ENCODE measurements around the gene MEI1.
A peak's percentile ranks its signal among the peaks of the same experiment; 100 is the strongest.

DNA sequence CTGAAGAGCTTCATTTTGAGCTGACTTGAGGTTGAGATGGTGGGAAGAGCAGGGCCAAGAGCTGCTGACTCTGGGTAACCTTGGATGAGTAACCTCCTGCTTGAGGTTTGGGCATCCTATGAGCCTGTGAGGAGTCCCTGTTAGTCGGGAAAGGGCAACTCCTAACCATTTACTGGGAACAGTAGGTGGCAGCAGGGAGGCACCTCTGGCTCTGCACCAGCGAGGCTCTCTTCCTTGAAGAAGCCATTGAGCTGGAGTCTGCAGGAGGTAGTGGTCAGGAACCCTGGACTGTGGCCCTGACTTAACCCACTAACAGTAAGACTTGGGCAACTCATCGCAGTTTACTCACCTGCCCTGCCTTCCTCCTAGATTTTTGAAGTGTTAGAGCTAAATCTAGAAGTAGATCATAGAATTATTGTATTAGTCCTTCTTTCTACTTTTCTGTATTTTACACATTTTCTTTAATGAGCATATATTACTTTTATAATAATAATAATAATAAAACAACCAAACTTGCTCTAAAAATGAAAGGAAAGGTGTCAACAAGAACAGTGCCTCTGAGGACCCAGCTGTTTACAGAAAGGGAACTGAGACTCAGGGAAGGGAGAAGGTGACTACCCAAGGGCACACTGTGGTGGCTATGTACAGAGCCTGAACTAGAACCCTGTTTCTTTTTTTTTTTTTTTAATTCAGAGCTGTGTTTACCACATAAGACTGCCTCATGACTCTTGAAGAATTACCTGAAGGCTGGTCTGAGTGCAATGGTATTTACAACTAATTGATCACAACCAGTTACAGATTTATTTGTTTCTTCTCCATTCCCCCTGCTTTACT is 47.5 kb downstream of the MEI1 start:
- TF ChIP-seq, protein P1, sequence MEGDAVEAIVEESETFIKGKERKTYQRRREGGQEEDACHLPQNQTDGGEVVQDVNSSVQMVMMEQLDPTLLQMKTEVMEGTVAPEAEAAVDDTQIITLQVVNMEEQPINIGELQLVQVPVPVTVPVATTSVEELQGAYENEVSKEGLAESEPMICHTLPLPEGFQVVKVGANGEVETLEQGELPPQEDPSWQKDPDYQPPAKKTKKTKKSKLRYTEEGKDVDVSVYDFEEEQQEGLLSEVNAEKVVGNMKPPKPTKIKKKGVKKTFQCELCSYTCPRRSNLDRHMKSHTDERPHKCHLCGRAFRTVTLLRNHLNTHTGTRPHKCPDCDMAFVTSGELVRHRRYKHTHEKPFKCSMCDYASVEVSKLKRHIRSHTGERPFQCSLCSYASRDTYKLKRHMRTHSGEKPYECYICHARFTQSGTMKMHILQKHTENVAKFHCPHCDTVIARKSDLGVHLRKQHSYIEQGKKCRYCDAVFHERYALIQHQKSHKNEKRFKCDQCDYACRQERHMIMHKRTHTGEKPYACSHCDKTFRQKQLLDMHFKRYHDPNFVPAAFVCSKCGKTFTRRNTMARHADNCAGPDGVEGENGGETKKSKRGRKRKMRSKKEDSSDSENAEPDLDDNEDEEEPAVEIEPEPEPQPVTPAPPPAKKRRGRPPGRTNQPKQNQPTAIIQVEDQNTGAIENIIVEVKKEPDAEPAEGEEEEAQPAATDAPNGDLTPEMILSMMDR (conservative IDR thresholded peaks at IDR 0.05): peak; percentile 92
- TF ChIP-seq ZFX (IDR thresholded peaks at IDR 0.05): no peak

Measured in C4-2B (cell line).